Limb (tissue), 2 donors: ENCODE measurements around the gene AP2S1.
A peak's percentile ranks its signal among the peaks of the same experiment; 100 is the strongest.
"Not testable (repeated sequence)": the region's sequence is repeated elsewhere in the genome, so short reads cannot be mapped to it uniquely, and the experiment has no call there.

Experiments
- DNase-seq, 2 donors: peaks; one replicate each; pipeline ENCODE4 v3.0.0-alpha.2; 2016; ENCODE audit errors: extremely low spot score in 2 of 2

Gene AP2S1

GRCh38 chr19:46850228-46851203 lies at the start of gene AP2S1:
Gene AP2S1 (minus strand): TSS chr19:46850846. CDS start chr19:46850766, 80 bp downstream.
- peak; percentile 98 to 99 for DNase-seq

- no peak for DNase-seq
Observed at GRCh38 chr19:46900341-46900740, 49.7 kb upstream of the AP2S1 start.

GRCh38 chr19:46898731-46899130 lies 48.1 kb upstream of the AP2S1 start:
- peak in 1 of 2 donors; percentile 30 for DNase-seq

GRCh38 chr19:46896076-46896794 lies 45.6 kb upstream of the AP2S1 start:
- peak in 1 of 2 donors; percentile 11 for DNase-seq

GRCh38 chr19:46892252-46893179 lies 41.9 kb upstream of the AP2S1 start:
- DNase-seq, result no peak

GRCh38 chr19:46890423-46891170 lies 40.0 kb upstream of the AP2S1 start:
- DNase-seq, result no peak

GRCh38 chr19:46887240-46887782 lies 36.7 kb upstream of the AP2S1 start:
- no peak for DNase-seq

GRCh38 chr19:46886546-46887239 lies 36.0 kb upstream of the AP2S1 start:
- DNase-seq, result no peak

GRCh38 chr19:46885411-46885810 lies 34.8 kb upstream of the AP2S1 start:
- no peak for DNase-seq

- not testable (repeated sequence) for DNase-seq
Observed at GRCh38 chr19:46882751-46883150, 32.1 kb upstream of the AP2S1 start.

GRCh38 chr19:46882034-46882433 lies 31.4 kb upstream of the AP2S1 start:
- no peak for DNase-seq

- no peak for DNase-seq
Observed at GRCh38 chr19:46881092-46881491, 30.4 kb upstream of the AP2S1 start.

GRCh38 chr19:46880431-46880830 lies 29.8 kb upstream of the AP2S1 start:
- DNase-seq, result no peak

- DNase-seq, result no peak
Observed at GRCh38 chr19:46878613-46879375, 28.1 kb upstream of the AP2S1 start.

GRCh38 chr19:46875657-46876056 lies 25.0 kb upstream of the AP2S1 start:
- no peak for DNase-seq

GRCh38 chr19:46875234-46875633 lies 24.6 kb upstream of the AP2S1 start:
- DNase-seq, result no peak

GRCh38 chr19:46872967-46873366 lies 22.3 kb upstream of the AP2S1 start:
- DNase-seq, result no peak

- not testable (repeated sequence) for DNase-seq
Observed at GRCh38 chr19:46871173-46871572, 20.5 kb upstream of the AP2S1 start.
